Esophagus squamous epithelium (tissue), 4 donors: ENCODE measurements around the gene CLDN15.

Experiments used
- POLR2A ChIP-seq, 4 donors: fragments of 450-650 bp; IDR thresholded peaks; one replicate each; pipeline ENCODE4 v1.6.1; 2017; ENCODE audit warnings: antibody characterized with exemption in 4 of 4, mild to moderate bottlenecking in 4 of 4, moderate library complexity in 3 of 4
- TF ChIP-seq, protein P1 (sequence below), 6 experiments: fragments of 450-650 bp in 4 of 6; fragments of 200-600 bp in 2 of 6; sonication (generic) in 2 of 6; IDR thresholded peaks; one replicate each; pipeline ENCODE4 v1.5.1; 2016 to 2019; ENCODE audit warnings: antibody characterized with exemption in 6 of 6, mild to moderate bottlenecking in 4 of 6, moderate library complexity in 4 of 6

DNA sequence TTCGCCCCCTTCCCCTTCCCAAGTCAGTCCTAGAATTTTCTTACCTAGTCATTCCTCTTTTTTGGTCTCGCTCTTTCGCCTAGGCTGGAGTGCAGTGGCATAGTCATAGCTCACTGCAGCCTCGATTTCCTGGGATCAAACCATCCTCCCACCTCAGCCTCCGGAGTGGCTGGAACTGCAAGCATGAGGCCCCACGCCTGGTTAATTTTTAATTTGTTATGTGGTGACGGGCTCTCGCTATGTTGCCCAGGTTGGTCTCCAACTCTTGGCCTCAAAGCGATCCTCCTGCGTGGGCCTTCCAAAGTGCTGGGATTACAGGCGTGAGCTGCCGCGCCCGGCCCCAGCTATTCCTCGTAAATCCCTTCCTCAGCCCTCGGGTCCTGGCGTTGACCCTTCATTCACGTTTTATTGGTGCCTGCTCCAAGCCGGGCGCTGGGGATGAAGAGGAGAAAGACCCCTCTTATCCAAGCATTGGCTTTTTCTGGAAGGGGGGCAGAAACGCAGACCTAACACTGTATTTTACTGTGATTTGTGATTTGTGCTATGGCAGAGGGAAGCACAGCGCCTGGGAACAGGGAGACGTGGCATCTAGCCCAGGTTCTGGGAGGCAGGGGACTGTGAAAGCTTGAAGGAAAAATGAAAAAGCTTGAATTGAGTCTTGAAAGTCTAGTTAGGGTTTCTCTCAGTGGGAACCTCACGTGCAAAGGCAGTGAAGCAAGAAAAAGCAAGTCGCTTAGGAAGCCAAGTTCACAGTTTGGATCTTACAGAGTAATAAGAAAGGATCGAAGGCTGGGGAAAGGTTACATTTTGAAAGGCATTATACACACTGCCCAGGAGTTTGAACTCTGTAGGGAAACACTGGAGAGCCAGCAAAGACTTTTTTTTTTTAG is 19.1 kb downstream of the CLDN15 start:
- TF ChIP-seq, protein P1, sequence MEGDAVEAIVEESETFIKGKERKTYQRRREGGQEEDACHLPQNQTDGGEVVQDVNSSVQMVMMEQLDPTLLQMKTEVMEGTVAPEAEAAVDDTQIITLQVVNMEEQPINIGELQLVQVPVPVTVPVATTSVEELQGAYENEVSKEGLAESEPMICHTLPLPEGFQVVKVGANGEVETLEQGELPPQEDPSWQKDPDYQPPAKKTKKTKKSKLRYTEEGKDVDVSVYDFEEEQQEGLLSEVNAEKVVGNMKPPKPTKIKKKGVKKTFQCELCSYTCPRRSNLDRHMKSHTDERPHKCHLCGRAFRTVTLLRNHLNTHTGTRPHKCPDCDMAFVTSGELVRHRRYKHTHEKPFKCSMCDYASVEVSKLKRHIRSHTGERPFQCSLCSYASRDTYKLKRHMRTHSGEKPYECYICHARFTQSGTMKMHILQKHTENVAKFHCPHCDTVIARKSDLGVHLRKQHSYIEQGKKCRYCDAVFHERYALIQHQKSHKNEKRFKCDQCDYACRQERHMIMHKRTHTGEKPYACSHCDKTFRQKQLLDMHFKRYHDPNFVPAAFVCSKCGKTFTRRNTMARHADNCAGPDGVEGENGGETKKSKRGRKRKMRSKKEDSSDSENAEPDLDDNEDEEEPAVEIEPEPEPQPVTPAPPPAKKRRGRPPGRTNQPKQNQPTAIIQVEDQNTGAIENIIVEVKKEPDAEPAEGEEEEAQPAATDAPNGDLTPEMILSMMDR (IDR thresholded peaks at IDR 0.05) = no peak
- TF ChIP-seq POLR2A (IDR thresholded peaks at IDR 0.05) = no peak
